Mammary epithelial cell (primary cell): Measurements from ENCODE around the gene ALX1.

ENCODE experiments used
- CTCF ChIP-seq, 2 donors: IDR thresholded peaks in 1 of 2; conservative IDR thresholded peaks in 1 of 2; 2 replicates each; pipeline ENCODE4 v1.5.1; 2011 to 2012; ENCODE audit warnings: inconsistent platforms in 2 of 2, low read length in 2 of 2, mild to moderate bottlenecking in 2 of 2, control low read depth in 1 of 2, low read depth in 1 of 2; ENCODE audit not compliant: insufficient read depth in 1 of 2; ENCODE audit errors: extremely low read depth in 1 of 2
- EZH2 ChIP-seq: IDR thresholded peaks from 2 replicates; pipeline ENCODE4 v1.6.1; 2012; ENCODE audit warnings: low read length, inconsistent platforms, borderline replicate concordance

- TF ChIP-seq CTCF (conservative IDR thresholded peaks at IDR 0.05 in 1 of 2, IDR thresholded peaks at IDR 0.05 in 1 of 2; ENCODE audit: extremely low read depth in 1 of 2, insufficient read depth in 1 of 2, low read depth in 1 of 2, low read length in 2 of 2) (no peak), EZH2 (no peak)
These were observed 30.0 kb downstream of the ALX1 start for GRCh38 chr12:85310025-85310424.
